HepG2 (cell line): Measurements from ENCODE around the gene BAHCC1. TPM values are rescaled to one million over a fixed set of nuclear protein-coding genes. Genes with fewer than 3 reads are reported as not detected.

Experiments used
- CEBPZ ChIP-seq: IDR thresholded peaks from 2 replicates; pipeline ENCODE4 v1.6.1; 2012; ENCODE audit warnings: low read length, improper control_type of control experiment
- CTCF ChIP-seq: sonication (generic); formaldehyde crosslinking; IDR thresholded peaks from 2 replicates; pipeline ENCODE4 v1.5.0; 2020; ENCODE audit warnings: mild to moderate bottlenecking, missing genetic modification reagents, moderate library complexity
- DRAP1 ChIP-seq: IDR thresholded peaks from 2 replicates; pipeline ENCODE4 v1.6.1; 2016; ENCODE audit warnings: missing genetic modification reagents, missing compliant biosample characterization
- FOXK1 ChIP-seq: sonication (generic); formaldehyde crosslinking; IDR thresholded peaks from 2 replicates; pipeline ENCODE4 v1.4.0; 2020; ENCODE audit warnings: low read depth, missing genetic modification reagents, borderline replicate concordance
- HMG20B ChIP-seq: conservative IDR thresholded peaks from 2 replicates; pipeline ENCODE4 v1.6.1; 2016; ENCODE audit warnings: missing genetic modification reagents, missing compliant biosample characterization
- HMGXB3 ChIP-seq: sonication (generic); formaldehyde crosslinking; IDR thresholded peaks from 2 replicates; pipeline ENCODE4 v1.4.0; 2020; ENCODE audit warnings: missing genetic modification reagents, borderline replicate concordance
- KLF11 ChIP-seq: IDR thresholded peaks from 2 replicates; pipeline ENCODE4 v1.6.1; 2016; ENCODE audit warnings: missing compliant biosample characterization
- MATR3 ChIP-seq: sonication (generic); formaldehyde crosslinking; IDR thresholded peaks from 2 replicates; pipeline ENCODE4 v1.4.0; 2020; ENCODE audit warnings: missing genetic modification reagents
- THAP7 ChIP-seq: sonication (generic); formaldehyde crosslinking; IDR thresholded peaks from 2 replicates; pipeline ENCODE4 v1.8.1; 2023; ENCODE audit warnings: mild to moderate bottlenecking, missing genetic modification reagents
- ZNF576 ChIP-seq: sonication (generic); formaldehyde crosslinking; IDR thresholded peaks from 2 replicates; pipeline ENCODE4 v1.4.0; 2020; ENCODE audit warnings: mild to moderate bottlenecking, missing genetic modification reagents
- ZNF589 ChIP-seq: sonication (generic); formaldehyde crosslinking; conservative IDR thresholded peaks from 2 replicates; pipeline ENCODE4 v1.8.0; 2022; ENCODE audit warnings: mild to moderate bottlenecking, moderate library complexity, missing genetic modification reagents
- ZNF770 ChIP-seq: sonication (generic); formaldehyde crosslinking; IDR thresholded peaks from 2 replicates; pipeline ENCODE4 v1.5.0; 2020; ENCODE audit warnings: mild to moderate bottlenecking, missing genetic modification reagents
- polyA plus RNA-seq, 8 experiments: library from polyadenylated mRNA; depleted of rRNA in 3 of 8; stranded (reverse) in 7 of 8; unstranded in 1 of 8; fragments of >200 nt; fragmentation: Illumina TruSeq in 4 of 8; extraction: Trizol in 4 of 8; gene quantifications; 2 replicates each; pipeline versions ENCODE4 v1.2.1 to v1.2.3, GENCODE V29; 2011 to 2016; ENCODE audit warnings: low read depth in 4 of 8, missing spikeins in 1 of 8, mixed read lengths in 1 of 8; ENCODE audit not compliant: insufficient read depth in 1 of 8
- total RNA-seq, 5 experiments: library from RNA; depleted of rRNA; stranded (reverse); fragments of >200 nt; fragmentation: Illumina TruSeq; extraction: Trizol; gene quantifications; 2 replicates each; pipeline ENCODE4 v1.2.3, GENCODE V29; 2016; ENCODE audit warnings: low read depth in 1 of 5

Gene BAHCC1
- total and polyA plus RNA-seq, 2 of the 13 experiments (the other 11 are each of a cell fraction or from before 2014, with no cell fraction given): 1.4 to 1.7 TPM

- no peak for TF ChIP-seq ZNF589 (CRISPR knock-in tag)
- no peak for TF ChIP-seq FOXK1
- TF ChIP-seq ZNF576 (CRISPR knock-in tag): no peak
- no peak for TF ChIP-seq THAP7 (CRISPR knock-in tag)
- TF ChIP-seq HMGXB3 (CRISPR knock-in tag): no peak
- no peak for TF ChIP-seq MATR3 (CRISPR knock-in tag)
- no peak for TF ChIP-seq DRAP1
- TF ChIP-seq ZNF770 (CRISPR knock-in tag): peak; percentile 83
- 0 out of 2 replicates have a peak, but pooled peaks have one; percentile 32 for TF ChIP-seq HMG20B (CRISPR knock-in tag)
- no peak for TF ChIP-seq KLF11 (CRISPR knock-in tag)
- no peak for TF ChIP-seq CEBPZ
- peak; percentile 64 for TF ChIP-seq CTCF (CRISPR knock-in tag)
These were observed 6.7 kb downstream of the BAHCC1 start (continued) for GRCh38 chr17:81401723-81402529.
